Activated T-helper 1 cell treated with Interleukin-2 at 50 U/mL for 16 hours (primary cell): ENCODE data around the gene CCNG1.
A peak's percentile ranks its signal among the peaks of the same experiment; 100 is the strongest.
"Not testable (repeated sequence)": the region's sequence is repeated elsewhere in the genome, so short reads cannot be mapped to it uniquely, and the experiment has no call there.

Experiments
- DNase-seq: peaks from one replicate; pipeline ENCODE4 v3.0.0-alpha.2; 2020; ENCODE audit warnings: low read depth

The CCNG1 gene

GRCh38 chr5:163437309-163438182 lies at the start of gene CCNG1:
CCNG1 (plus strand) TSS chr5:163437595; CDS start chr5:163439257, 1,662 bp downstream.
- peak; percentile 78 for DNase-seq

GRCh38 chr5:163395792-163396191 lies 41.6 kb upstream of the CCNG1 start:
- no peak for DNase-seq

DNA sequence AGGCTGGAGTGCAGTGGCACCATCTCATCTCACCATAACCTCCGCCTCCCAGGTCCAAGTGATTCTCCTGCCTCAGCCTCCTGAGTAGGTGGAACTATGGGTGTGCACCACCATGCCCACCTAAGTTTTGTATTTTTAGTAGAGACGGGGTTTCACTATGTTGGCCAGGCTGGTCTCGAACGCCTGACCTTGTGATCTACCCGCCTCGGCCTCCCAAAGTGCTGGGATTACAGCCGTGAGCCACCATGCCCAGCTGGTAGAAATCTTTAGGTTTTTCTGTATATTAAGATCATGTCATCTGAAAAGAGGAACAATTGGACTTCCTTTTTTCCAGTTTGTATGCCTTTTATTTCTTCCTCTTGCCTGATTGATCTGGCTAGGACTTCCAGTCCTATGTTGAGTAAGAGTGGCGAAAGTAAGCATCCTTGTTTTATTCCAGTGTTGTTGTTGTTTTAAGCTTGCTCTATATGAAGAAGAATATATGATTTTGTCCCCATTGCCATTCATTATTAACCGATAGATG lies 40.5 kb upstream of the CCNG1 start:
- DNase-seq: not testable (repeated sequence)

DNA sequence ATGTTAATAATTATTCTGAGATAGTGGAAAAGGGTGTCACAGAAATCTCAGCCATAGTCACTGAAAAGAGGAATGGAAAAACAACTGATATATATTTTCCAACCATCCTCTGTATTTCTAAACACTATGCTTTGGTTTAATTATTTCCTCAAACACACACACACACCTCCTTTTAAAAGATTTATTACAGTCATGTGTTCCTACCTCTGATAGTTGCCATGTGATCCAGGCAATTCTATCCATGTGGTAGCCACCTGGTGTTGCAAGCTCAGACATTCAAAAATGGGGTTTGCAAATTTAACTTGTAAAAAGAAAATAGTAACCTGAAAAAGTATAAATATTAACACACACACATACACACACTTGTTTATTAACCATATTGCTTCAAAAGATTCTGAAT lies 40.0 kb upstream of the CCNG1 start:
- no peak for DNase-seq

- DNase-seq: no peak
Measured at GRCh38 chr5:163399923-163400322, 37.5 kb upstream of the CCNG1 start.

DNA sequence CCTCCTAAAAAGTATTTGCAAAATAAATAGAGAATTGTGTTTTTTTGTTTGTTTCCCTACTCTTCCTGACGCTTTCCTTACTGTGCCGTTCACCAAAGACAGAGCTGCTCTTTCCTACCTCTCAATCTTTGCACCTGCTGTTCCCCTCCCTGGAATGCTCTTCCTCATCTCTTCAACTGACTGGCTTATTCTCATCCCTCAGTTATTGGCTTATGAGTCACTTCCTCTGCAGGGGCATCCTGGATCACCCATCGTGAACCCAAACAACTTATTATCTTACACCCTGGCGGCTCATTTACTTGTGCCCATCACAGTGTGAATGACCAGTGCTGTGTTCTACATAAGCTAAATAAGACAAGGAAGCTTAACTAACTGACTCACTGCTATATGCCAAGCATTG lies 36.1 kb upstream of the CCNG1 start:
- DNase-seq: no peak

- DNase-seq: no peak
Measured at GRCh38 chr5:163402007-163402406, 35.4 kb upstream of the CCNG1 start.

- no peak for DNase-seq
Measured at GRCh38 chr5:163404364-163405173, 32.8 kb upstream of the CCNG1 start.

DNA sequence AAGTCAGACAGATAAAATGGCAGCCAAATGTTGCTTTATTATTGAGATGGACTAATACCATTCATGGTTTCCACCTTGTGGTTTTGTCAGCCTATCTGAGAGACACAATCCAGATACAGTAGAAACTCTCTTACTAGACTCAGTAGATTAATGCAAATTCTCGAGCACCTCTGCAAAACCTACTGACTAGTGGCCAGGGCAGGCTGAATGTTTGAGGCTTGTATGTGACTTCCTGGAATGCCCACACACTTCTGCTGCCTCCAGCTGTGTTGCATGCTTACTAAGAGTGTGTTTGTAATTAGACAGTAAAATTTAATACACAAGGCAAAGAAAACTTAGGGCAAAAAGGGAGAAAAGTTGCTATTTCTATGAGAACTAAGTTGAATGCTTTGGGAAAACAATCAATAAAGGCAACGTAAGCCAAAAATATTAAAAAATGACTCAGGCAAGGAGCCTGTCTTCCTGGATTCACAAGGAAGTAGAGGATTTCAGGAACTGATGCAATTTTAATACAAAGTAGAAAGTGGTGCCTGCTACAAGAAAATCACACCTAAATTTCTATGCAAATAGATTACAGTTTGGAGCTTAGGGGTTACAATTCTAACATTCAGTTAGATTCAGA lies 30.2 kb upstream of the CCNG1 start:
- DNase-seq: no peak

GRCh38 chr5:163408311-163408923 lies 29.0 kb upstream of the CCNG1 start:
- peak; percentile 18 for DNase-seq

GRCh38 chr5:163409384-163409783 lies 28.0 kb upstream of the CCNG1 start:
- DNase-seq: no peak

GRCh38 chr5:163410505-163410904 lies 26.9 kb upstream of the CCNG1 start:
- DNase-seq: no peak

DNA sequence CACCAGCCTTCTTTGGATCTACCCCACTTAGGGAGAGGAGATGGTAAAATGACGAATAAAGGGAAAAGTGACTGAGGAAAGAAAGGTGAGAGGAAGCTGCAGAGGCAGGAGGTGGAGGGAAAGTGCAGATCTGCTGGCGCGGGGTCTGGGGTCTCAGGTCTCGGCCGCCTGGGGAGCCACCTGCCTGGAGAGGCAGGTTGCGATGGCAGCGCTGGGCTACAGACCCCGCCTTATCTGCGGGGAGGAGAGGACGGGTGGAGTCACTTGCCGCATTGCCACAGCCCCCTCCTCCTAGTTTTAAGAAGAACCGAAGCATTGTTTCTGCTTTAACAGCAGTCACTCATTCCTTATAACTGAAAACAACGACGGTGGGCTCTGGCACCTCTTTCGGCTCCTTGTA lies 21.7 kb upstream of the CCNG1 start:
- not testable (repeated sequence) for DNase-seq

DNA sequence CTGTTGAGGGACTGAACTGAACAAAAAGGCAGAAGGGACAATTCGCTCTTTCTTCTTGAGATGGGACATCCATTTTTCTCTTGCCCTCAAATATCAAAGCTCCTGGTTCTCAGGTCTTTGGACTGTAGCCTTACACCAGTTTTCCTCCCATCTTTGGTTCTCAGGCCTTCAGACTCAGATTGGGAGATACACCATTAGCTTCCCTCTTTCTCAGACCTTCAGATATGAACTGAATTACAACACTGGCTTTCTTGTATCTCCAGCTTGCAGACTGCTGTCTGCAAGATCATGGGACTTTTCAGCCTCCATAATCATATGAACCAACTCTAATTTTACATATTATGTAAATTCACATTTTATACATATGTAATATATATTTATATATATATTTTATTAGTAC lies 12.6 kb upstream of the CCNG1 start:
- DNase-seq: no peak

DNA sequence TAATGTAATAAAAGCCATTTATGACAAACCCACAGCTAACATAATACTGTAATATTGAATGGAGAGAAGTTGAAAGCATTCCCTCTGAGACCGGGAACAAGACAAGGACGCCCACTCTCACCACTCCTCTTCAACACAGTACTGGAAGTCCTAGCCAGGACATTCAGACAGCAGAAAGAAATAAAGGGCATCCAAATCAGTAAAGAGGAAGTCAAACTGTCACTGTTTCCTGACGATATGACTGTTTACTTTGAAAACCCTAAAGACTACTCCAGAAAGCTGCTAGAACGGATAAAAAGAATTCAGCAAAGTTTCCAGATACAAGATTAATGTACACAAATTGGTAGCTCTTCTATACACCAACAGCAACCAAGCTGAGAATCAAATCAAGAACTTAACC lies 11.3 kb upstream of the CCNG1 start:
- DNase-seq: not testable (repeated sequence)

DNA sequence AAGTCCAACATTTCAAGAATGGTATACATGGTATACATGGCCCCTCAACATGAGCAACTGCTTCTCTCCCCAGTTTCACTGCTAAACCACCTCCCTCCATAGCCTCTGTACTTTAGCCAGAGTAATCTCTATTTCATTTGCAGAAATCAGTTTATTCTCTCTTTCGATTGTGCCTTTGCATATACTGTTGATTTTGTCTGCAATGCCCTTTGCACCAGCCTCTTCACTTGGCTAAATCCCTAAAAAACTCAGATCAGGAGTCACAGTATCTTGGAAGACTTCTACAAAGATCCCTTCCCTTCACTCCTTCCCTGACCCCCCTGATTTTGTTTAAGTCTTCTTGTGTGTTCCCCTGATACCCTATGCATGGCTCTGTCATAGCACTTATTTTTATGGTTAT lies 4.9 kb upstream of the CCNG1 start:
- no peak for DNase-seq

DNA sequence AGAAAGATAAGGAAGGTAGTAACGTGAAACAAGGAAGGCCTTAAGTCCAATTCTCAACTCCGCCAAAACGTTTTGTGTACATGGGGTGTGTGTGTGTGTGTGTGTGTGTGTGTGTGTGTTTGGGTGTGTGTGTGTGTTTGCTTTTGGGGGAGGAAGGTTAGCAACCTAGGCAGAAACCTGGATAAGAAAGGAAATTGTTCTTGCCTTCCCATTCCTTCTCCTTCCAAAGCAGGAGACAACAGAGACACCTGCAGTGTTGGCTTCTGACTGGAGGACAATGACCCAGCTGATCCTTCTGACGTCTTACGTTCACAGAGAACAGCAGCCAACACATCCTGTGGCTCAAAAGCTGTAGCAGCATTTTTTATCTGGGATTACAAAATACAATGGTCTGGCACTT lies 4.1 kb upstream of the CCNG1 start:
- DNase-seq: no peak

GRCh38 chr5:163434401-163434866 lies 3.0 kb upstream of the CCNG1 start:
- DNase-seq: no peak

- no peak for DNase-seq
Measured at GRCh38 chr5:163436515-163436914, 880 bp upstream of the CCNG1 start.

- DNase-seq: no peak
Measured at GRCh38 chr5:163437011-163437308, 435 bp upstream of the CCNG1 start.

GRCh38 chr5:163439092-163439425 lies 1.7 kb downstream of the CCNG1 start:
- no peak for DNase-seq

- DNase-seq: no peak
Measured at GRCh38 chr5:163440954-163441353, 3.6 kb downstream of the CCNG1 start.
